Upper lobe of right lung (tissue), 1 donor: ENCODE results near the gene HMG20A. TPM values are rescaled to one million over a fixed set of nuclear protein-coding genes. Genes with fewer than 3 reads are reported as not detected.

Experiments used
- ATAC-seq: fragments of 200-7000 bp; cut with Tn5 transposase; one replicate; pipeline ENCODE4 v1.9.1; 2020; ENCODE audit warnings: mild to moderate bottlenecking, moderate library complexity
- DNase-seq: peaks from one replicate; pipeline ENCODE4 v3.0.0-alpha.2; 2020
- H3K27ac ChIP-seq: fragments of 200-600 bp; one replicate; pipeline ENCODE4 v1.8.0; 2022
- H3K27me3 ChIP-seq: fragments of 200-600 bp; one replicate; pipeline ENCODE4 v1.8.0; 2022; ENCODE audit warnings: mild to moderate bottlenecking
- H3K36me3 ChIP-seq: fragments of 200-600 bp; one replicate; pipeline ENCODE4 v1.8.0; 2022
- H3K4me1 ChIP-seq: fragments of 200-600 bp; one replicate; pipeline ENCODE4 v1.8.0; 2022
- H3K4me3 ChIP-seq: fragments of 200-600 bp; one replicate; pipeline ENCODE4 v1.8.0; 2022; ENCODE audit warnings: mild to moderate bottlenecking
- H3K9me3 ChIP-seq: fragments of 200-600 bp; one replicate; pipeline ENCODE4 v1.8.0; 2022
- CTCF ChIP-seq: fragments of 200-600 bp; IDR thresholded peaks from one replicate; pipeline ENCODE4 v1.8.0; 2022; ENCODE audit warnings: antibody characterized with exemption
- intact Hi-C: fragments of 100-400 bp; cut with DNase I; formaldehyde crosslinking; loops from one replicate; pipeline ENCODE4 v1.11.0; 2022
- total RNA-seq: library from RNA; stranded (reverse); fragmentation: NEBNext Ultra II Directional; extraction: Animal tissue kit (Norgen Biotek cat#: 25700); gene quantifications from one replicate; pipeline ENCODE4 v1.2.1, GENCODE V29; 2021
- donor health status: DM: no; HTN: yes; CAD: no; lungs with severe emphysema.

The HMG20A gene
- total RNA-seq, 1 donor from 2014 or later, result 41.9 TPM

GRCh38 chr15:77504306-77504705 lies 83.6 kb downstream of the HMG20A start:
- Histone ChIP-seq H3K27ac (no peak overlapping the region), H3K4me3 (no peak overlapping the region), H3K9me3 (no peaks in the 10 kb centered on the region), H3K27me3 (no peaks in the 10 kb centered on the region), H3K36me3 (no peaks in the 10 kb centered on the region), H3K4me1 (peaks cover 39% of the 10 kb centered on the region)
- ATAC-seq (peak; percentile 40), DNase-seq (peak; percentile 86)
- intact Hi-C loops, result no loop called here
- TF ChIP-seq CTCF, result no peak

DNA sequence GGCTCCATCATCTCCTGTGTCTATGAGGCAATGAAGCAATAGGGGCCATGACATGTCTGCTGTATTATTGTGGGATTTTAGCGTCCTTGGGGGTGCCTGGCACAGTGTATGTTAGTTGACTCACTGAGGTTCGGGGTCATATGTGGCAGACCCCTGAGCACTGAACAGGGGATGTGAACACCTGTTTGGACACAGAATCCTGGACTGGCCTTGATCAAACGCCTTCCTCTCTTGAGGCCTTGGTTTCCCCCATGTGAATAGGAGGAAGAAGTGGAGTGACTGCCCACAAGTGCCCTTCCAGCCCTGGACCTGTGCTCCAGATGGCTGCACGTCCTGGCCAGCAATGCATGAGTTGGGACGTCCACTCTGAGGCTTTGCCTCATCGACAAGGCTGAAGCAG lies 84.2 kb downstream of the HMG20A start:
- DNase-seq (no peak), ATAC-seq (no peak)
- Histone ChIP-seq H3K4me1 (peaks cover 39% of the 10 kb centered on the region), H3K36me3 (no peaks in the 10 kb centered on the region), H3K27ac (no peak overlapping the region), H3K27me3 (no peaks in the 10 kb centered on the region), H3K4me3 (no peak overlapping the region), H3K9me3 (no peaks in the 10 kb centered on the region)
- intact Hi-C loops, result no loop called here
- no peak for TF ChIP-seq CTCF

GRCh38 chr15:77505556-77505955 lies 84.9 kb downstream of the HMG20A start:
- Histone ChIP-seq H3K4me3 (no peak overlapping the region), H3K4me1 (peaks cover 39% of the 10 kb centered on the region), H3K27me3 (no peaks in the 10 kb centered on the region), H3K36me3 (no peaks in the 10 kb centered on the region), H3K27ac (no peak overlapping the region), H3K9me3 (no peaks in the 10 kb centered on the region)
- no peak for DNase-seq
- no peak for TF ChIP-seq CTCF
- intact Hi-C loops, result no loop called here
- no peak for ATAC-seq

- Histone ChIP-seq H3K27ac (peak overlapping the region; percentile 81), H3K36me3 (no peaks in the 10 kb centered on the region), H3K9me3 (no peaks in the 10 kb centered on the region), H3K27me3 (no peaks in the 10 kb centered on the region), H3K4me3 (no peak overlapping the region), H3K4me1 (peaks cover 39% of the 10 kb centered on the region)
- DNase-seq (peak; percentile 83), ATAC-seq (peak; percentile 77)
- TF ChIP-seq CTCF, result peak; percentile 3
- intact Hi-C loops, result no loop called here
Observed at GRCh38 chr15:77506311-77507142, 85.8 kb downstream of the HMG20A start.

DNA sequence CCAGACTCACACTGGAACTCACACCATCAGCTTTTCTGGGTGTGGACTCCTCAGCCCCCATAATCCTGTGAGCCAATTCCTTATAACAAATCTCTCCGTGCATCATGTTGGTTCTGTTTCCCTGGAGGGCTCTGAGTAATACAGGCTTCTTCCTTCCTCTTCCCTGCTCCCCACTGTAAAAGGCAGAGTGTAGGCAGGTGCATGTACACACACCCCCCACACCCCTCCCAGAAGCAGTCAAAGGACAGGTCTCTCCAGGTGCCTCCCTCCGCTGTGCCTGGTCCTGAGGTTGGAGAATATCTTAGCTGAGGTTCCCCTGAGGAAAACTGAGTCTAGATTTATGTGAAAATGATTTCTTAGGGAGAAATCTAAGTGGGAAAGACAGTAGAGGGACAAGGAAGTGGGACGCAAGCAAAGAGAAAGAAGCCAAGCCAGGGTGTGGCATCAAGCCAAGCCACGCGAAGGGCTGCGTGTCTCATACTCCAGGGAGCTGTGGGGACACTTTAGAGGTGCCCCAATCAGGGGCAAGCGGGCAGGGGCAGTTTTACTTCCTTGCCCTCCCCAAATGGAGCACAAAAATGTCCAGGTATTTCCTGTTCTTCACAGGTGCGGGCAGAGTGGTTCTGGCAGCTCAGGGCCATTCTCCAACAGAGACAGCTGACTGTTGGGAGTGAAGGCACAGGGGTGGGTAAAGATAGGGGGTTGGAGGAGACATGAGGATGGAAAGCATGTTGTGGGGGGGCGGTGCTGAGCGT lies 86.6 kb downstream of the HMG20A start:
- Histone ChIP-seq H3K9me3 (no peaks in the 10 kb centered on the region), H3K4me3 (no peak overlapping the region), H3K27me3 (no peaks in the 10 kb centered on the region), H3K27ac (peak overlapping the region; percentile 81), H3K4me1 (peaks cover 39% of the 10 kb centered on the region), H3K36me3 (no peaks in the 10 kb centered on the region)
- intact Hi-C loops, result no loop called here
- ATAC-seq (peak; percentile 36), DNase-seq (peak; percentile 76)
- no peak for TF ChIP-seq CTCF
